ENCODE results near the gene CTSF.
A peak's percentile ranks its signal among the peaks of the same experiment; 100 is the strongest.
"Not testable (repeated sequence)": the region's sequence is repeated elsewhere in the genome, so short reads cannot be mapped to it uniquely, and the experiment has no call there.

CTSF gene

DNA sequence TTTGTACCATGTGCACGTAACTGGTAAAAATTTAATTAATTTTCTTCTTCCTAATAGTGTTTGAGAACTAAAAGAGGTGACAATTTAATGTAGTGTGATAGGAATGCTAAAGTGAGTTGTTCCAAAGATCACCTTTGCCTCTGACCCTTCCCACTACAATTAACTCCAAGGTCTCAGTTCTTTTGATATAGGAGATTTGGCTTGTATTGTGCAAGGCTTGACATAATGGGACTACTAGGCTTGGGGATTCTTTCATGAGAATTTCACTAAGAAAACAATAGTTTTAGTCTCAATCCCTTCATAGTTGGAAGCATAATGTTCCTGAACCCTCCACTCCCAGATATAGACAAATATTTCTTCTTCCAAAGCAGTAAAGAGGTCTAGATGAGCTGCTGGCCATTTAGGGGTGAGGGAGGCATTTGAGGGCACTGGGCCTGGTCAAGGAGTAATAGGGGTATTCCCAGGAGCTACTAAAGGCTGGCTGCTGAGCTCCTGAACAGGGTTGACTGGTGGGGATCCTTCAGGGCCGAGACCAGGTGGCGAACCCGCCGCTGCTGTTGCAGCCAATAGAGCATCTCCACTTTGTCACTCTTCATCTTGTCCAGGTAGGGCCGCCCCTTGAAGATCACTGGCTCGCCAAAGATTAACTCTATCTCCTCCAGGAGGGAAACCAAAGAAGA lies 21.7 kb upstream of the CTSF start:
- no peak for DNase-seq (ENCODE audit: low read depth)

GRCh38 chr11:66589315-66589714 lies 20.9 kb upstream of the CTSF start:
- DNase-seq (ENCODE audit: low read depth): not testable (repeated sequence)

DNA sequence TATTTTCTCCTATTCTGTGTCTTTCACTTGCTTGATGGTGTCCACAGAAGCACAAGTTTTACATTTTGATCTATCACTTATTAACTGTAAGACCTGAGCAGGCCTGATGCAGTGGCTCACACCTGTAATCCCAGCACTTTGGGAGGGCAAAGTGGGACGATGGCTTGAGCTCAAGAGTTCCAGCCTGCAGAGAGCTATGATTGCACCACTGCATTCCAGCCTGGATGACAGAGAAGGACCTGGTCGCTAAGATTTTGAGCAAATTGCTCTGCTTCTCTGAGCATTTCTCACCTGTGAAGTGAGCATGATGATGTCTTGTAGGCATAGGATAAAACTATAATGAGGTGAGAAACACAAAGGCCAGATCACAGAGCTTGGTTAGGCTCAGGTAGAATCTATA lies 17.7 kb upstream of the CTSF start:
- DNase-seq (ENCODE audit: low read depth): no peak

DNA sequence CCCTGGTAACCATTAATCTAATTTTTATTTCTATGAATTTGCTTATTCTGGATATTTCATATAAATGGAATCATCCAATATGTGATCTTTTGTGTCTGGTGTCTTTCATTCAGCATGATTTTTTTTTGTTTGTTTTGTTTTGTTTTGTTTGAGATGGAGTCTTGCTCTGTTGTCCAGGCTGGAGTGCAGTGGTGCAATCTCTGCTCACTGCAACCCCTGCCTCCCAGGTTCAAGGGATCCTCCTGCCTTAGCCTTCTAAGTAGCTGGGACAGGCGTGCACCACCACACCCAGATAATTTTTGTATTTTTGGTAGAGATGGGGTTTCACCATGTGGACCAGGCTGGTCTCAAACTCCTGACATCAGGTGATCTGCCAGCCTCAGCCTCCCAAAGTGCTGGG lies 17.0 kb upstream of the CTSF start:
- DNase-seq (ENCODE audit: low read depth): not testable (repeated sequence)

DNA sequence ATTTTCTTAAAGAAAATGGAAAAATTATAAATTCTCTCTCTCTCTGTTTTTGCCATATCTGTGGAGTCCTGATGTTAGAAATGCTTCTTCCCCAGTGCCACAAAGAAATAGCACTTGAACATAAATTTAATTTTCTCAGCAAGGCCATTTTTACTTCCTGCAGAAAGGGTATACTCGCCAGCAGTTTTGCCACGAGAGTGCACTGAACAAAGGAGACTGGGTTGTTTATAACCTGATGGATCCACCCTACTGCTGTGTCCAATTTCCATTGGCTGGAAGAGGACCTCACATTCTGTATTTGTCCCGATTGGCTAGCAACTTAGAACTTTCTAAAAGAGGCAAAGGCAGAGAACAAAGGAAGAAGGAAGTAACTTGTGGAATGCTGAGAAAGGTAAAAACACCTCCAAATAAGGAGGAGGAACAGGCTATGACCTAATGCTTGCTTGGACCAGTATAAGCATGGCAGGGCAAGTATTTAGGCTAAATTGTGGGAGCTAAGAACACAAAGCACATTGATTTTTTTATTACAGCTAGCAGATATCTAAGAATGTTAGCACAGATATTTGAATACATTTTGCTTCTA lies 14.2 kb upstream of the CTSF start:
- DNase-seq (ENCODE audit: low read depth): not testable (repeated sequence)

GRCh38 chr11:66581261-66581660 lies 12.9 kb upstream of the CTSF start:
- DNase-seq (ENCODE audit: low read depth): no peak

GRCh38 chr11:66580803-66581202 lies 12.4 kb upstream of the CTSF start:
- no peak for DNase-seq (ENCODE audit: low read depth)

DNA sequence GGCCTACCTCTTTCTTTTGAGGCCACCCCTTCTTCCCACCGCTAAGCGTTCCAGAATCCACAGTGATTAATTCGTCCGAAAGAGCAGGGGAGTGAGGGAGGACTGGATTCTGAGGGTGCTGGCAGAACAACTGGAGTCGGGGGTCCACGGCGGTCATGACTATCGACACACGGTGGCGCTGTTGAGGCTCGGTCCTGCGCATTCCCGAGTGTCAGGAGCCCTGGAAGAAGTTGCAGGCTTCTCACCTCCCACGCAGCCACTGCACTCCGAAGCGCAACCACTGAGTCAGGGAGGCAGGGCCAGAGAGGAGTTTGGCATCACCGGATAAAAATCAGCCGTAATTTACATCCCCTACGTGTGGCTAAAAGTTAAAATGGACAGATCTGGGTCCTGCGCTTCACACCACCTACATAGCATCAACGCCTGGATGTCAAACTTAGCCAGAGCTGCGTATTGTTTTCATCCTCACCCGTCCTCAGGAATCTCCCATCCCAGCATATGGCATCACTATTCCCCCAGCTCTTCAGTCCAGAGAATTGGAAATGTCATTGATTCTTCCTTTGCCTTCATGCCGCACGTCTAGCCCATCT lies 10.7 kb upstream of the CTSF start:
- peak; percentile 82 for DNase-seq (ENCODE audit: low read depth)

DNA sequence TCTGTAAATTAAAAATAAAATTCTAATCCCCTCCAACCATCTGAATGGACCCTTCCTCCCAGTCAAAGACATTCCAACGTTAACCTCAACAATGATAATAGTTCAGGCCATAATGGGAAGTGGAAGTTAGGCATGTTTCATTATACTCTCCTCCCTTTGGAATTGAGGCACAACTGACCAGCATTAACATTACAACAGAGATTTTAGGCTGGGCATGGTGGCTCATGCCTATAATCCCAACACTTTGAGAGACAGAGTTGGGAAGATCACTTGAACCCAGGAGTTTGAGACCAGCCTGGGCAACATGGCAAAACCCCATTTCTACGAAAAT lies 2.4 kb upstream of the CTSF start:
- no peak for DNase-seq (ENCODE audit: low read depth)

DNA sequence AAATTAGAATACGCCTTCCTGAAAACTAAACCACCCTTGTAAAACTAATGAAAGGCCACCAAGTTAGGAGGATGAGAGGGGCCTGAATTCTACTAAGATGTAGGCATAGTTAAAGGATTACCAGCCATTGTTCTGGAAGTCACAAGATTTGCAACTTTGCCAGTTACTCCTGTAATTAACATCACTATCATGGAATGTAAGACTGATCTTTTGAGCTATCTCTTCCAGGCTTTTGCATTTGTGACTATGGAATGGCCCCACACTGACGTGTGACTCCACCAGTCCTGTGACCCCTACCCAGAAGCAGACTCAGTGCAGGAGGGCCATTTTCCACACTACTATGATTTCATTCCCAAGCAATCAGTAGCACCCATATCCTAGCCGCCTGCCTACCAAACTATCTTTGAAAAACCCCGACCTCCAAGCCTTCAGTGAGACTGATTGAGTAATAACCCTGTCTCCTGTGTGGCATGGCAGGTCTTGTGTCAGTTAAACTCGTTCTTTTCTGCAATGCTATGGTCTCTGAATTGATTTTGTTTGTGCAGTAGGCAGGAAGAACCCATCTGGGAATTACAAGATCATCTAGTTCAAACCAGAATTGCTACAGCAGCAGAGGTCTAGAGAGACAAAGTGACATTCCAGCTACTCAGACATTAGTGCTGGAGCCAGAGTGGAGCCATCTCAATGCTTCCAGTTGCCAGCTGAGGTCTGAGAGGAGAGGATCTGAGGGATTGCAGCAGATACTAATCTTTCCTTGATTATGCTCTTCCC lies 1.9 kb upstream of the CTSF start:
- DNase-seq (ENCODE audit: low read depth): no peak

DNA sequence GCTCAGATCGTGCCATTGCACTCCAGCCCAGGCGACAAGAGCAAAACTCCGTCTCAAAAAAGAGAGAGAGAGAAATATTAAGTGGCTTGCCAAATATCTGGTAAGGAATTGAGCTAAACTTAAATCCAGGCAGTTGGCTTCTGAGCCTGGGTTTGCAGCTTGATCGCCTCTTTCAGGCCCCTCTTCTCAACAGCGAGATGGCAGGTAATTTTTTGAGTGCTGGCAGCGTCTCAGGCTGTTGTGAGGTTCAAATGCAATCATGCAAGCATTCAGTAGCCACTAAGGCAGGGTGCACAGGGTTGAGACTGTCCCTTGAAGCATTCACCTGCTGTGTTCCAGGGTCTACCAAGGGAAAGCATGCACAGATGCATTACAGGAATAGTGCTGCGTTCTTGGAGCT lies 670 bp upstream of the CTSF start:
- no peak for DNase-seq (ENCODE audit: low read depth)

GRCh38 chr11:66567787-66568123 lies 651 bp downstream of the CTSF start:
- DNase-seq (ENCODE audit: low read depth): no peak

DNA sequence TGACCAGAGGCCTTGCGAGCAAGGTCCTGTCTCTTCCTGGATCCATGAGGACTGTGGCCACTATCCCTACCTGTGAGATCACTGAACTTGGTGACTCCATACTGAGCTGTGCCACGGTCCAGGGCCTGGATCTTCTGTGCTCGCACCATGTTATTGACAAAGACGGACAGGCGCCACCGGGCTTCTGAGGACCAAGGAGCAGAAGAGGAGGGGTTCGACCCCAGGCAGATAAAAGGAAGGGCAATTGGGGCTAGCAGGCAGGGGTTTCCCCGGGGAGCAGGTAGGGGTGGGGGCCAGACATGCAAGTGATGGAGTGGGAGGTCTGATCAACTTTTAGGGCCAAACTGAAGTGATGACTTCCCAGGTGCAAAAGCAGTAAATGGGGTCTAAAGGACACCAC lies 2.2 kb downstream of the CTSF start:
- DNase-seq (ENCODE audit: low read depth): no peak

- DNase-seq (ENCODE audit: low read depth): no peak
Observed at GRCh38 chr11:66564984-66565383, 3.4 kb downstream of the CTSF start.

DNA sequence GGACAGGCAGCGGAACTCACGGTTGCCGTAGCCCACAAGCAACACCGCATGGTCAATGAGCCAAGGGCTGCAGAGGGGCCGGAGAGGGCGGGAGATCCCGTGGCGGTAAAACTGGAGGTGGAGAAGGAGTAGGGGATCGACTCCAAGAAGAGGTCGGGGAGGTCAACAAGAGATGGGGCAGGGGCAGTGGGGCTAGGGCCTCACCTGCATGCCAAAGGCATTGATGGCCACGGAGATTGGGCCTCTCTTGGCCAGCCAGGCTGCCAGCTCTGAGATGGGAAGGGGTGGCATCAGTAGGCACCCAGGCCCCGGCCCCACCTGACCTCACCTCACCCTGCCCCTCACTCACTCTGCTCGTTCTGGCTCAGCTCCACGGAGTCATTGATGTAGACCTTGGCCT lies 3.9 kb downstream of the CTSF start:
- DNase-seq (ENCODE audit: low read depth): no peak

DNA sequence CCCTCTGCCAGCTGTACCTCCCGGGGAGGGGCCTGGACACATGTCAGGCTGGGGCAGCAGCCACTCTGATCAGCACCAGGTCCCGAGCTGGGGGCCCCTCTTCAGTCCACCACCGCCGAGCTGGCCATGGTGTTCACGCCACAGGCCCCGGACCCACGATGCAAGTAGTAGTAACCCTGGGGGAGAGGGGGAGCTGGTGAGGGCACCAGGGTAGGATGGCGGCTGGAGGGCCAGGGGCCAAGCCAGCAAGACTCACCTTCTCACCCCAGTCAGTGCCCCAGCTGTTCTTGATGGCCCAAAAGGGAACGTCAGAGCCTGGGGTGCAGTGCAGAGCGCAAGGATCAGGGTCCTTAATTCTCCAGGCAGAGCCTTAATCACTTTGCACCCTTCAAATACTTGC lies 4.6 kb downstream of the CTSF start:
- DNase-seq (ENCODE audit: low read depth): no peak

GRCh38 chr11:66562907-66563583 lies 5.4 kb downstream of the CTSF start:
- DNase-seq (ENCODE audit: low read depth): no peak

- DNase-seq (ENCODE audit: low read depth): no peak
Observed at GRCh38 chr11:66562275-66562674, 6.1 kb downstream of the CTSF start.

- no peak for DNase-seq (ENCODE audit: low read depth)
Observed at GRCh38 chr11:66561975-66562248, 6.5 kb downstream of the CTSF start.

GRCh38 chr11:66561178-66561974 lies 7.0 kb downstream of the CTSF start:
- DNase-seq (ENCODE audit: low read depth): no peak

DNA sequence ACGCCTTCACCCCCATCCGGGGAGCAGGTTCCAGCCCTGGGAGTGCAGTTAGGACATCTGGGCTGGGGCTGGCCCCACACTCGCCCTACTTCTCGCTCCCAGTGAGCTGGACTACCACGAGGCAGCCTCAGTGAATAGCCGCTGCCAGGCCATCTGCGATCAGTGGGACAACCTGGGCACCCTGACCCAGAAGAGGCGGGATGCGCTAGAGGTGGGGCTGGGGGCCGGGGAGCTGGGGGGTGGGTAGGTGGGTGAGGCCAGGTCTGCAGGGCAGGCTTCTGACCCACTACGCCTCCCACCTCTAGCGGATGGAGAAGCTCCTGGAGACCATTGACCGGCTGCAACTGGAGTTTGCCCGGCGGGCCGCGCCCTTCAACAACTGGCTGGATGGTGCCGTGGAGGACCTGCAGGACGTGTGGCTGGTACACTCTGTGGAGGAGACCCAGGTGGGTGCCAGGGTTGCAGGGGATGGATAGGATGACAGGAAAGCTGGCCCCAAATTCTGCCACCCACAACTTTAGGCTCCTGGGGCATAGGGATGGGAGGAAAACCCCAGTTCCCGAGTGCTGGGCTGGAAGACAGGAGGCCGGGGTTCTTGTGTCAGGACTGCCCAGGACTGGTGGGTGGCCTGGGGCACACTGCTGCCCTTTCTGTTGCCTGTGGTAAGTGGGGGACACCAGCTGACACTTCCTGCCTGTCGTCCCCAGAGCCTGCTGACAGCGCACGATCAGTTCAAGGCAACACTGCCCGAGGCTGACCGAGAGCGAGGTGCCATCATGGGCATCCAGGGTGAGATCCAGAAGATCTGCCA lies 8.3 kb downstream of the CTSF start:
- DNase-seq (ENCODE audit: low read depth): no peak
